Neural cell (in vitro differentiated cells): ENCODE measurements around the gene PTH1R.

ENCODE experiments used
- CTCF ChIP-seq: fragments of 450-650 bp; IDR thresholded peaks from 2 replicates; pipeline ENCODE4 v1.5.1; 2014; ENCODE audit warnings: antibody characterized with exemption, mild to moderate bottlenecking, moderate library complexity; ENCODE audit not compliant: poor library complexity, severe bottlenecking
- EP300 ChIP-seq: fragments of 450-650 bp; conservative IDR thresholded peaks from 2 replicates; pipeline ENCODE4 v1.6.1; 2014; ENCODE audit warnings: antibody characterized with exemption, mild to moderate bottlenecking, moderate library complexity; ENCODE audit not compliant: poor library complexity, severe bottlenecking
- REST ChIP-seq: IDR thresholded peaks from 2 replicates; pipeline ENCODE4 v1.6.1; 2012; ENCODE audit warnings: borderline replicate concordance
- SMC3 ChIP-seq: fragments of 450-650 bp; conservative IDR thresholded peaks from 2 replicates; pipeline ENCODE4 v1.6.1; 2014; ENCODE audit warnings: antibody characterized with exemption, mild to moderate bottlenecking, moderate library complexity; ENCODE audit not compliant: poor library complexity

- TF ChIP-seq EP300 (no peak), CTCF (no peak), SMC3 (no peak), REST (no peak)
These were observed 71.5 kb downstream of the PTH1R start for GRCh38 chr3:46948830-46949671.
